Lower leg skin (tissue), 3 donors: ENCODE measurements around the gene ANKK1.

Source experiments
- CTCF ChIP-seq, 3 donors: fragments of 450-650 bp; IDR thresholded peaks; one replicate each; pipeline ENCODE4 v1.5.1; 2016; ENCODE audit warnings: antibody characterized with exemption in 3 of 3, mild to moderate bottlenecking in 3 of 3, moderate library complexity in 2 of 3
- POLR2A ChIP-seq, 2 donors: fragments of 450-650 bp; IDR thresholded peaks; one replicate each; pipeline ENCODE4 v1.6.1; 2016 to 2017; ENCODE audit warnings: antibody characterized with exemption in 2 of 2, mild to moderate bottlenecking in 1 of 2, moderate library complexity in 1 of 2

- no peak for TF ChIP-seq POLR2A (IDR thresholded peaks at IDR 0.05)
- no peak for TF ChIP-seq CTCF (IDR thresholded peaks at IDR 0.05)
These were observed 46.0 kb upstream of the ANKK1 start for GRCh38 chr11:113341388-113342165.
